Mammary epithelial cell (primary cell): ENCODE measurements around the gene GNAL.

Source experiments
- CTCF ChIP-seq, 2 donors: IDR thresholded peaks in 1 of 2; conservative IDR thresholded peaks in 1 of 2; 2 replicates each; pipeline ENCODE4 v1.5.1; 2011 to 2012; ENCODE audit warnings: inconsistent platforms in 2 of 2, low read length in 2 of 2, mild to moderate bottlenecking in 2 of 2, control low read depth in 1 of 2, low read depth in 1 of 2; ENCODE audit not compliant: insufficient read depth in 1 of 2; ENCODE audit errors: extremely low read depth in 1 of 2
- EZH2 ChIP-seq: IDR thresholded peaks from 2 replicates; pipeline ENCODE4 v1.6.1; 2012; ENCODE audit warnings: low read length, inconsistent platforms, borderline replicate concordance

GRCh38 chr18:11882636-11883035 lies 193.6 kb downstream of the GNAL start:
- TF ChIP-seq CTCF (conservative IDR thresholded peaks at IDR 0.05 in 1 of 2, IDR thresholded peaks at IDR 0.05 in 1 of 2; ENCODE audit: extremely low read depth in 1 of 2, insufficient read depth in 1 of 2, low read depth in 1 of 2, low read length in 2 of 2): no peak
- no peak for TF ChIP-seq EZH2
